Peyer's patch (tissue), 4 donors: ENCODE results near the gene VWA5B1. TPM values are rescaled to one million over a fixed set of nuclear protein-coding genes. Genes with fewer than 3 reads are reported as not detected.

Source experiments
- DNase-seq, 3 donors: peaks; one replicate each; pipeline ENCODE4 v3.0.0-alpha.2; 2017 to 2019
- H3K27ac ChIP-seq, 4 donors: fragments of 200-600 bp; sonication (generic); one replicate each; pipeline ENCODE4 v1.5.1; 2016 to 2019
- H3K27me3 ChIP-seq, 2 donors: fragments of 200-600 bp; sonication (generic); one replicate each; pipeline ENCODE4 v1.5.1; 2019
- H3K36me3 ChIP-seq, 3 donors: fragments of 200-600 bp; sonication (generic); one replicate each; pipeline ENCODE4 v1.5.1; 2016 to 2019
- H3K4me1 ChIP-seq, 4 donors: fragments of 200-600 bp; sonication (generic); one replicate each; pipeline ENCODE4 v1.5.1; 2016 to 2019
- H3K4me3 ChIP-seq, 4 donors: fragments of 200-600 bp; sonication (generic); 1 replicate in 3 of 4; 2 replicates in 1 of 4; pipeline ENCODE4 v1.5.1; 2016 to 2019; ENCODE audit warnings: mild to moderate bottlenecking in 1 of 4
- H3K9me3 ChIP-seq, 4 donors: fragments of 200-600 bp; sonication (generic); one replicate each; pipeline ENCODE4 v1.5.1; 2016 to 2019; ENCODE audit warnings: mild to moderate bottlenecking in 1 of 4
- CTCF ChIP-seq, 6 experiments: fragments of 450-650 bp in 4 of 6; fragments of 200-600 bp in 2 of 6; sonication (generic) in 1 of 6; IDR thresholded peaks; one replicate each; pipeline ENCODE4 v1.5.1; 2017 to 2019; ENCODE audit warnings: antibody characterized with exemption in 6 of 6, mild to moderate bottlenecking in 3 of 6, moderate library complexity in 1 of 6
- POLR2A ChIP-seq, 2 donors: fragments of 450-650 bp; IDR thresholded peaks; one replicate each; pipeline ENCODE4 v1.5.1; 2017; ENCODE audit warnings: antibody characterized with exemption in 2 of 2, mild to moderate bottlenecking in 2 of 2, moderate library complexity in 2 of 2
- total RNA-seq, 4 donors: library from RNA; depleted of rRNA; stranded (reverse); fragments of >200 nt; gene quantifications; one replicate each; pipeline ENCODE4 v1.1.0, GENCODE V29; 2016

VWA5B1 gene
- total RNA-seq, 4 donors from 2014 or later = not detected

GRCh38 chr1:20322825-20323612 is 32.3 kb downstream of the VWA5B1 start:
- Histone ChIP-seq H3K36me3 (no peaks in the 10 kb centered on the region), H3K27me3 (no peaks in the 10 kb centered on the region), H3K27ac (peak overlapping the region in 3 of 4 donors; percentile 14 to 46 (median 43)), H3K4me1 (peaks cover 0 to 12% (median 0%) of the 10 kb centered on the region in 4 donors), H3K9me3 (no peaks in the 10 kb centered on the region), H3K4me3 (peak overlapping the region in 1 of 4 donors; percentile 3)
- DNase-seq = peak in 2 of 3 donors; percentile 56 to 72
- TF ChIP-seq POLR2A (IDR thresholded peaks at IDR 0.05) (no peak), CTCF (IDR thresholded peaks at IDR 0.05) (no peak)

GRCh38 chr1:20323613-20323920 is 32.9 kb downstream of the VWA5B1 start:
- Histone ChIP-seq H3K4me1 (peaks cover 0 to 12% (median 0%) of the 10 kb centered on the region in 4 donors), H3K27ac (peak overlapping the region in 1 of 4 donors; percentile 43), H3K9me3 (no peaks in the 10 kb centered on the region), H3K4me3 (no peak overlapping the region), H3K27me3 (no peaks in the 10 kb centered on the region), H3K36me3 (no peaks in the 10 kb centered on the region)
- no peak for DNase-seq
- TF ChIP-seq CTCF (IDR thresholded peaks at IDR 0.05) = no peak
- TF ChIP-seq POLR2A (IDR thresholded peaks at IDR 0.05) = no peak

GRCh38 chr1:20324704-20325406 is 34.2 kb downstream of the VWA5B1 start:
- no peak for TF ChIP-seq POLR2A (IDR thresholded peaks at IDR 0.05)
- TF ChIP-seq CTCF (IDR thresholded peaks at IDR 0.05) = no peak
- H3K4me1 ChIP-seq = peaks cover 0 to 12% (median 0%) of the 10 kb centered on the region in 4 donors
- H3K36me3 ChIP-seq = no peaks in the 10 kb centered on the region
- no peaks in the 10 kb centered on the region for H3K9me3 ChIP-seq
- H3K27ac ChIP-seq = no peak overlapping the region
- no peak overlapping the region for H3K4me3 ChIP-seq
- no peak for DNase-seq
- H3K27me3 ChIP-seq = no peaks in the 10 kb centered on the region

GRCh38 chr1:20325407-20325843 is 34.8 kb downstream of the VWA5B1 start:
- Histone ChIP-seq H3K9me3 (no peaks in the 10 kb centered on the region), H3K4me3 (no peak overlapping the region), H3K36me3 (no peaks in the 10 kb centered on the region), H3K27ac (no peak overlapping the region), H3K4me1 (peaks cover 0 to 12% (median 0%) of the 10 kb centered on the region in 4 donors), H3K27me3 (no peaks in the 10 kb centered on the region)
- no peak for DNase-seq
- no peak for TF ChIP-seq POLR2A (IDR thresholded peaks at IDR 0.05)
- TF ChIP-seq CTCF (IDR thresholded peaks at IDR 0.05) = no peak

GRCh38 chr1:20325844-20326420 is 35.3 kb downstream of the VWA5B1 start:
- Histone ChIP-seq H3K27ac (no peak overlapping the region), H3K4me1 (peaks cover 0 to 12% (median 0%) of the 10 kb centered on the region in 4 donors), H3K27me3 (no peaks in the 10 kb centered on the region), H3K36me3 (no peaks in the 10 kb centered on the region), H3K4me3 (no peak overlapping the region), H3K9me3 (no peaks in the 10 kb centered on the region)
- DNase-seq = no peak
- TF ChIP-seq POLR2A (IDR thresholded peaks at IDR 0.05) (no peak), CTCF (IDR thresholded peaks at IDR 0.05) (no peak)
